Measurements from ENCODE around the gene ACSS1.

DNA sequence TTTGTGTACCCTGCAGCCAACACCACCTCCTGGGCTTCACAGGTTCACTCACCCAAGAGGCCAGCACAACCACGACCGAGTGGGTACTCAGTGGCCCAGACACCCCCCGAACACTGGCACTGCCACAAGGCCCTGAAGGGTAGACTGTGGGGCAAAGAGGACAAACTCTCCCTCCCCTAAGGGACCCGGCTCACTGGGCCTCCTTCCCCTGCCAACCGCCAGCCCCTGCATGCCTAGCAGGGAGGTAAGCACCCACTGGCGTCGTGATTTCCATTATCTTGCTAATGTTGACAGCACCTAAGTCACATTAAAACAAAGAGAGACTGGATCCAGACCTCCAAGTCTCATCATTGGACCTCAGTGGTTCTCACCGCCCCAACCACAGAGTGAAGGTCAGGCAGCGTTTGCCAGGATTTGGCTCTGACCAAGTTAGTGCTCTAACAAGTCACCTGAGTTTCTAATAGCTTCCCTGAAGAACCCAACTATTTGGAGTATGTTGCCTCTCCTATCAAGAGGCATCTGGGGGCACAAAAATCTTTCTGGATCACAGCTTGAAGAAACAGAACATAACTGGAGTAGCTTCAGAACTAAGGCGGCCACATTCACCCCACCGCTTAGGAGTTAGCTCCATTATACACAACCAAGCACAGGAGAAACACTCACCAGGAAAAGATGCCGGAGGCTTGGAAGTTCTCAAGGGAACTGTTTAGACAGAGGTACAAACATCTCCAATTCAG, 51.3 kb downstream of the ACSS1 start:
- TF ChIP-seq, protein P1, sequence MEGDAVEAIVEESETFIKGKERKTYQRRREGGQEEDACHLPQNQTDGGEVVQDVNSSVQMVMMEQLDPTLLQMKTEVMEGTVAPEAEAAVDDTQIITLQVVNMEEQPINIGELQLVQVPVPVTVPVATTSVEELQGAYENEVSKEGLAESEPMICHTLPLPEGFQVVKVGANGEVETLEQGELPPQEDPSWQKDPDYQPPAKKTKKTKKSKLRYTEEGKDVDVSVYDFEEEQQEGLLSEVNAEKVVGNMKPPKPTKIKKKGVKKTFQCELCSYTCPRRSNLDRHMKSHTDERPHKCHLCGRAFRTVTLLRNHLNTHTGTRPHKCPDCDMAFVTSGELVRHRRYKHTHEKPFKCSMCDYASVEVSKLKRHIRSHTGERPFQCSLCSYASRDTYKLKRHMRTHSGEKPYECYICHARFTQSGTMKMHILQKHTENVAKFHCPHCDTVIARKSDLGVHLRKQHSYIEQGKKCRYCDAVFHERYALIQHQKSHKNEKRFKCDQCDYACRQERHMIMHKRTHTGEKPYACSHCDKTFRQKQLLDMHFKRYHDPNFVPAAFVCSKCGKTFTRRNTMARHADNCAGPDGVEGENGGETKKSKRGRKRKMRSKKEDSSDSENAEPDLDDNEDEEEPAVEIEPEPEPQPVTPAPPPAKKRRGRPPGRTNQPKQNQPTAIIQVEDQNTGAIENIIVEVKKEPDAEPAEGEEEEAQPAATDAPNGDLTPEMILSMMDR (IDR thresholded peaks at IDR 0.05; ENCODE audit: low read depth, low read length), result no peak
- no peak for TF ChIP-seq POLR2A (IDR thresholded peaks at IDR 0.05; ENCODE audit: extremely low read depth, insufficient read length)
- TF ChIP-seq MAX (IDR thresholded peaks at IDR 0.05; ENCODE audit: low read depth, low read length), result no peak
- no peak for TF ChIP-seq MYC (IDR thresholded peaks at IDR 0.05; ENCODE audit: low read depth, low read length)
